ENCODE data around the gene RELT.

DNA sequence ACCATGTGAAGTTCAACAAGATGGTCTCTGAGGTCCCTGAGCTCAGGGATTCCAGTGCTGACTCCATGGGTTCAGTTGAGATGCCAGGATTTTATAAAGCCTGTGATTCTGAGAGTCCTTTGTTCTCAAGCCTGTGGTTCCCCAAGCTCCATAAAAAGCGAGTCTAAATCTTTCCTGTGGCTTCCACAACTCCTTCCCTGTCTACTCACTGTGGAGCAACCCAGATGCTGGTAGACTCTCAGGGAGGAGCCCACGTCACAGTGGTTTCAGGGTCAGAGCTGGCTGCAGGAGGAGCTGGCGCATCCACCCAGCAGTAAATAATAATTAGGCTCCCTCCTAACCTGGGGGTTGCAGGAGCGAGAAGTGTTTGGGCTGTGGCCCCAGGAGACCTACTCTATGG, 2.0 kb upstream of the RELT start:
- TF ChIP-seq, protein P1, sequence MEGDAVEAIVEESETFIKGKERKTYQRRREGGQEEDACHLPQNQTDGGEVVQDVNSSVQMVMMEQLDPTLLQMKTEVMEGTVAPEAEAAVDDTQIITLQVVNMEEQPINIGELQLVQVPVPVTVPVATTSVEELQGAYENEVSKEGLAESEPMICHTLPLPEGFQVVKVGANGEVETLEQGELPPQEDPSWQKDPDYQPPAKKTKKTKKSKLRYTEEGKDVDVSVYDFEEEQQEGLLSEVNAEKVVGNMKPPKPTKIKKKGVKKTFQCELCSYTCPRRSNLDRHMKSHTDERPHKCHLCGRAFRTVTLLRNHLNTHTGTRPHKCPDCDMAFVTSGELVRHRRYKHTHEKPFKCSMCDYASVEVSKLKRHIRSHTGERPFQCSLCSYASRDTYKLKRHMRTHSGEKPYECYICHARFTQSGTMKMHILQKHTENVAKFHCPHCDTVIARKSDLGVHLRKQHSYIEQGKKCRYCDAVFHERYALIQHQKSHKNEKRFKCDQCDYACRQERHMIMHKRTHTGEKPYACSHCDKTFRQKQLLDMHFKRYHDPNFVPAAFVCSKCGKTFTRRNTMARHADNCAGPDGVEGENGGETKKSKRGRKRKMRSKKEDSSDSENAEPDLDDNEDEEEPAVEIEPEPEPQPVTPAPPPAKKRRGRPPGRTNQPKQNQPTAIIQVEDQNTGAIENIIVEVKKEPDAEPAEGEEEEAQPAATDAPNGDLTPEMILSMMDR (IDR thresholded peaks at IDR 0.05; ENCODE audit: low read depth, low read length, poor library complexity, severe bottlenecking) = no peak
- TF ChIP-seq EZH2phosphoT487 (IDR thresholded peaks at IDR 0.05; ENCODE audit: borderline replicate concordance, low read length) = no peak

Data from DOHH2 (cell line).